T-helper 22 cell (primary cell): Measurements from ENCODE around the gene C16orf86.

Experiments used
- DNase-seq: peaks from one replicate; pipeline ENCODE4 v3.0.0-alpha.2; 2020; ENCODE audit warnings: low read depth

Gene C16orf86

GRCh38 chr16:67694611-67695010 is 28.0 kb downstream of the C16orf86 start:
- DNase-seq, result no peak

GRCh38 chr16:67697422-67698185 is 31.0 kb downstream of the C16orf86 start:
- DNase-seq, result no peak

- DNase-seq, result no peak
Observed at GRCh38 chr16:67699265-67699664, 32.7 kb downstream of the C16orf86 start.

GRCh38 chr16:67701420-67701819 is 34.8 kb downstream of the C16orf86 start:
- DNase-seq, result no peak

GRCh38 chr16:67702130-67702529 is 35.5 kb downstream of the C16orf86 start:
- DNase-seq, result no peak

- DNase-seq, result no peak
Observed at GRCh38 chr16:67703626-67704025, 37.0 kb downstream of the C16orf86 start.

GRCh38 chr16:67704110-67704509 is 37.5 kb downstream of the C16orf86 start:
- no peak for DNase-seq

GRCh38 chr16:67707210-67707609 is 40.6 kb downstream of the C16orf86 start:
- no peak for DNase-seq

GRCh38 chr16:67707790-67708189 is 41.2 kb downstream of the C16orf86 start:
- no peak for DNase-seq

- no peak for DNase-seq
Observed at GRCh38 chr16:67708368-67708771, 41.8 kb downstream of the C16orf86 start.

- DNase-seq, result no peak
Observed at GRCh38 chr16:67709050-67709449, 42.4 kb downstream of the C16orf86 start.

GRCh38 chr16:67710607-67711006 is 44.0 kb downstream of the C16orf86 start:
- DNase-seq, result no peak

- DNase-seq, result no peak
Observed at GRCh38 chr16:67713647-67714273, 47.1 kb downstream of the C16orf86 start.

GRCh38 chr16:67714522-67714921 is 47.9 kb downstream of the C16orf86 start:
- no peak for DNase-seq

GRCh38 chr16:67716097-67716496 is 49.5 kb downstream of the C16orf86 start:
- DNase-seq, result no peak
